PC-3 (cell line): ENCODE data around the gene ITGB3. TPM values are rescaled to one million over a fixed set of nuclear protein-coding genes. Genes with fewer than 3 reads are reported as not detected.

Experiments
- ATAC-seq: fragments of 200-7000 bp; cut with Tn5 transposase; 2 replicates; pipeline ENCODE4 v1.9.1; 2020; ENCODE audit warnings: mild to moderate bottlenecking, moderate library complexity
- BruUV-seq: library from RNA; stranded (reverse); fragments of 400-500 nt; replicated peaks from 2 replicates; lab custom pipeline; 2021; lab: Mats Ljungman, UMichigan
- CTCF ChIA-PET: fragments of 300-600 bp; sonication (Branson Sonifier 250); formaldehyde crosslinking; loops from one replicate; lab custom pipeline; 2022; ENCODE audit warnings: antibody characterized with exemption; lab: Charles Lee
- POLR2A ChIA-PET: fragments of 300-600 bp; sonication (Branson Sonifier 250); formaldehyde crosslinking; loops from one replicate; lab custom pipeline; 2022; ENCODE audit warnings: antibody characterized with exemption; ENCODE audit not compliant: unreplicated experiment; lab: Charles Lee
- DNase-seq: peaks from one replicate; pipeline ENCODE4 v3.0.0-alpha.2; 2015
- H2AFZ ChIP-seq: fragments of 300-600 bp; sonication (generic); 2 replicates; pipeline ENCODE4 v1.6.0; 2016; ENCODE audit warnings: antibody characterized with exemption, low read length
- H3F3A ChIP-seq: fragments of 300-600 bp; sonication (generic); one replicate; pipeline ENCODE4 v1.6.0; 2017; ENCODE audit warnings: antibody characterized with exemption, low read length, control low read depth, mild to moderate bottlenecking; ENCODE audit not compliant: unreplicated experiment
- H3K27ac ChIP-seq: fragments of 300-600 bp; sonication (generic); 2 replicates; pipeline ENCODE4 v1.5.1; 2016; ENCODE audit warnings: mild to moderate bottlenecking, low read length
- H3K27me3 ChIP-seq: fragments of 300-600 bp; sonication (generic); 2 replicates; pipeline ENCODE4 v1.6.1; 2016; ENCODE audit warnings: low read length, mixed read lengths
- H3K36me3 ChIP-seq: fragments of 300-600 bp; sonication (generic); 2 replicates; pipeline ENCODE4 v1.6.1; 2016; ENCODE audit warnings: low read depth, mixed run types, low read length, mixed read lengths
- H3K4me1 ChIP-seq: fragments of 300-600 bp; sonication (generic); 2 replicates; pipeline ENCODE4 v1.5.1; 2016; ENCODE audit warnings: low read length; ENCODE audit not compliant: insufficient read depth
- H3K4me2 ChIP-seq: fragments of 300-600 bp; sonication (generic); 2 replicates; pipeline ENCODE4 v1.6.0; 2016; ENCODE audit warnings: low read length
- H3K4me3 ChIP-seq: fragments of 300-600 bp; sonication (generic); 2 replicates; pipeline ENCODE4 v1.5.1; 2016; ENCODE audit warnings: mild to moderate bottlenecking, low read length, mixed read lengths
- H3K79me2 ChIP-seq: fragments of 300-600 bp; sonication (generic); 2 replicates; pipeline ENCODE4 v1.6.1; 2017; ENCODE audit warnings: low read length, mixed read lengths
- H3K9ac ChIP-seq: fragments of 300-600 bp; sonication (generic); 2 replicates; pipeline ENCODE4 v1.6.0; 2016; ENCODE audit warnings: mild to moderate bottlenecking, low read length
- H3K9me2 ChIP-seq: fragments of 300-600 bp; sonication (generic); replicated peaks from 2 replicates; pipeline ENCODE4 v1.6.1; 2016; ENCODE audit warnings: mixed run types, low read length, mixed read lengths
- H3K9me3 ChIP-seq: fragments of 300-600 bp; sonication (generic); 2 replicates; pipeline ENCODE4 v1.6.1; 2016; ENCODE audit warnings: low read length, mixed read lengths
- H4K20me1 ChIP-seq: fragments of 300-600 bp; sonication (generic); 2 replicates; pipeline ENCODE4 v1.6.1; 2016; ENCODE audit warnings: low read length, mixed read lengths
- CTCF ChIP-seq: fragments of 300-600 bp; sonication (generic); conservative IDR thresholded peaks from 2 replicates; pipeline ENCODE4 v1.5.1; 2017; ENCODE audit warnings: antibody characterized with exemption, low read depth, mild to moderate bottlenecking, low read length
- EZH2 ChIP-seq: fragments of 300-600 bp; sonication (generic); IDR thresholded peaks from one replicate; pipeline ENCODE4 v1.6.1; 2017; ENCODE audit warnings: antibody characterized with exemption, mild to moderate bottlenecking, low read length; ENCODE audit not compliant: unreplicated experiment
- EZH2phosphoT487 ChIP-seq: fragments of 300-600 bp; sonication (generic); IDR thresholded peaks from 2 replicates; pipeline ENCODE4 v1.6.1; 2018; ENCODE audit warnings: mild to moderate bottlenecking, antibody characterized with exemption, low read length, borderline replicate concordance
- intact Hi-C: fragments of 100-400 bp; cut with micrococcal nuclease; formaldehyde crosslinking; loops from 2 replicates; pipeline ENCODE4 v1.9.0; 2023
- total RNA-seq: library from RNA; depleted of rRNA; stranded (reverse); fragments of >200 nt; gene quantifications from 2 replicates; pipeline ENCODE4 v1.2.3, GENCODE V29; 2014

Gene ITGB3
- total RNA-seq, 1 experiment from 2014 or later, result 0.36 TPM

DNA sequence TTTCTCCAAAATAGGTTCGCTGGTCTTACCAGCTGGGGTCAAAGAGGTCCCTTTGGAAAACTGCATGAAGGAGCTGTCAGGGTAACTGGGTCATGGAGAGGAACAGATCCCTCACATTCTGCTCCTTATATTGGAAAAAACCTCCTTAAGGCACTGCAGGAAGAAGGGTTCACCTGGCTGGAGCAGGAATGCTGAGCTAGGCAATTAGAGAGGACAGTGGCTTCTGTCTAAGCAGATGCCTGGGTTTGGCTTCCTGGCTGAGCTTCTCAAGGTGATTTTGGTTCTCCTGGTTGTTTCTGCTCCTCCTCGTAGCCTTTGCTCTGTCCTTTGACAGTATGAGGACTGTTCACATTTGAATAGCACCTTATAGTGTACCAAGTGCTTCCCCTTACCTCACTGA, 19.6 kb downstream of the ITGB3 start:
- no peak for ATAC-seq
- Histone ChIP-seq H3K79me2 (no peaks in the 10 kb centered on the region), H3K4me1 (peaks cover 26% of the 10 kb centered on the region), H3K9me2 (no peaks in the 10 kb centered on the region), H3F3A (no peaks in the 10 kb centered on the region), H3K27ac (no peak overlapping the region), H3K27me3 (no peaks in the 10 kb centered on the region), H3K4me2 (no peak overlapping the region), H3K4me3 (no peak overlapping the region), H3K36me3 (no peaks in the 10 kb centered on the region), H4K20me1 (no peaks in the 10 kb centered on the region), H3K9me3 (no peaks in the 10 kb centered on the region), H2AFZ (no peak overlapping the region), H3K9ac (no peak overlapping the region)
- DNase-seq, result no peak
- TF ChIP-seq EZH2, result no peak
- TF ChIP-seq EZH2phosphoT487, result no peak
- TF ChIP-seq CTCF, result no peak
- POLR2A ChIA-PET, result no interaction called here
- CTCF ChIA-PET, result no interaction called here
- intact Hi-C loops, result no loop called here
- BruUV-seq, result no TSS peak

- no peak for DNase-seq
- no peaks in the 10 kb centered on the region for H3K79me2 ChIP-seq
- H4K20me1 ChIP-seq, result no peaks in the 10 kb centered on the region
- no TSS peak for BruUV-seq
- no peaks in the 10 kb centered on the region for H3K9me2 ChIP-seq
- H3K9ac ChIP-seq, result no peak overlapping the region
- ChIA-PET CTCF (no interaction called here), POLR2A (no interaction called here)
- H3K27me3 ChIP-seq, result no peaks in the 10 kb centered on the region
- no peak for ATAC-seq
- H3K4me3 ChIP-seq, result no peak overlapping the region
- H3K27ac ChIP-seq, result no peak overlapping the region
- intact Hi-C loops, result no loop called here
- H3K4me2 ChIP-seq, result 0 out of 2 replicates have a peak overlapping the region, but pooled peaks have one; percentile 26
- no peaks in the 10 kb centered on the region for H3K36me3 ChIP-seq
- no peaks in the 10 kb centered on the region for H3F3A ChIP-seq
- H3K4me1 ChIP-seq, result peaks cover 35% of the 10 kb centered on the region
- H2AFZ ChIP-seq, result no peak overlapping the region
- TF ChIP-seq EZH2phosphoT487 (no peak), EZH2 (no peak), CTCF (no peak)
- no peaks in the 10 kb centered on the region for H3K9me3 ChIP-seq
These were observed 20.9 kb downstream of the ITGB3 start for GRCh38 chr17:47274319-47275069.

- Histone ChIP-seq H3K9ac (no peak overlapping the region), H3K9me3 (no peaks in the 10 kb centered on the region), H3K79me2 (no peaks in the 10 kb centered on the region), H3K36me3 (no peaks in the 10 kb centered on the region), H3K27ac (peak overlapping the region; percentile 35), H3K4me1 (peaks cover 38% of the 10 kb centered on the region), H4K20me1 (no peaks in the 10 kb centered on the region), H2AFZ (peak overlapping the region; percentile 41), H3K27me3 (no peaks in the 10 kb centered on the region), H3K9me2 (no peaks in the 10 kb centered on the region), H3K4me2 (peak overlapping the region; percentile 68), H3K4me3 (peak overlapping the region; percentile 5; the same call in 1 of the 2 replicates), H3F3A (no peaks in the 10 kb centered on the region)
- DNase-seq, result peak; percentile 95
- peak; percentile 85 for ATAC-seq
- ChIA-PET POLR2A (no interaction called here), CTCF (interaction anchor here (0.5 kb wide), 1 partner anchor 40 kb away, joined by 4 read pairs; no protein-coding TSS in a partner anchor)
- no TSS peak for BruUV-seq
- intact Hi-C loops, result no loop called here
- TF ChIP-seq EZH2, result no peak
- TF ChIP-seq CTCF, result peak; percentile 23; the same call in 1 of the 2 replicates
These were observed 21.8 kb downstream of the ITGB3 start for GRCh38 chr17:47275245-47275984.
